Caco-2 (cell line): Measurements from ENCODE around the gene CHD1L. TPM values are rescaled to one million over a fixed set of nuclear protein-coding genes. Genes with fewer than 3 reads are reported as not detected.
"Not testable (repeated sequence)": the region's sequence is repeated elsewhere in the genome, so short reads cannot be mapped to it uniquely, and the experiment has no call there.

Experiments
- Bru-seq: library from RNA; stranded (reverse); fragments of 400-500 nt; gene quantifications from one replicate; lab custom pipeline; 2021; lab: Mats Ljungman, UMichigan
- BruChase-seq, 2 experiments: library from RNA; stranded (reverse); fragments of 400-500 nt; gene quantifications; one replicate each; lab custom pipeline; 2021; lab: Mats Ljungman, UMichigan
- BruUV-seq: library from RNA; stranded (reverse); fragments of 400-500 nt; replicated peaks from 2 replicates; lab custom pipeline; 2021; lab: Mats Ljungman, UMichigan
- CTCF ChIA-PET: fragments of 300-600 bp; sonication (Branson Sonifier 250); formaldehyde crosslinking; loops from one replicate; lab custom pipeline; 2022; ENCODE audit warnings: antibody characterized with exemption; lab: Charles Lee
- POLR2A ChIA-PET: fragments of 300-600 bp; sonication (Branson Sonifier 250); formaldehyde crosslinking; loops from one replicate; lab custom pipeline; 2022; ENCODE audit warnings: antibody characterized with exemption; lab: Charles Lee
- DNase-seq, 2 experiments: peaks; one replicate each; pipeline versions ENCODE4 v3.0.0 to v3.0.0-alpha.2; 2020 to 2022
- H3K27me3 ChIP-seq: replicated peaks from 2 replicates; pipeline ENCODE4 v1.6.0; 2011; ENCODE audit warnings: low read length; ENCODE audit not compliant: control insufficient read depth, insufficient read depth
- H3K36me3 ChIP-seq: 2 replicates; pipeline ENCODE4 v1.5.1; 2011; ENCODE audit warnings: low read length; ENCODE audit not compliant: control insufficient read depth, insufficient read depth
- H3K4me1 ChIP-seq: fragments of 250-450 bp; sonication (Bioruptor Pico); 2 replicates; pipeline ENCODE4 v1.5.1; 2020; ENCODE audit warnings: mild to moderate bottlenecking
- H3K4me3 ChIP-seq: 2 replicates; pipeline ENCODE4 v1.5.1; 2011; ENCODE audit warnings: low read depth, mild to moderate bottlenecking, control low read depth, low read length
- H3K9me3 ChIP-seq: fragments of 250-450 bp; sonication (Bioruptor Pico); 2 replicates; pipeline ENCODE4 v1.5.1; 2020; ENCODE audit warnings: mild to moderate bottlenecking, moderate library complexity
- H3K27ac Mint-ChIP-seq: one replicate; pipeline ENCODE4 v1.8.0; 2022; ENCODE audit warnings: mixed read lengths; ENCODE audit not compliant: unreplicated experiment
- H3K27me3 Mint-ChIP-seq: one replicate; pipeline ENCODE4 v1.8.0; 2022; ENCODE audit warnings: mixed read lengths; ENCODE audit not compliant: insufficient read depth, unreplicated experiment
- H3K36me3 Mint-ChIP-seq: one replicate; pipeline ENCODE4 v1.8.0; 2022; ENCODE audit warnings: mild to moderate bottlenecking, mixed read lengths; ENCODE audit not compliant: insufficient read depth, unreplicated experiment
- H3K4me1 Mint-ChIP-seq: one replicate; pipeline ENCODE4 v1.8.0; 2022; ENCODE audit warnings: low read depth, mixed read lengths; ENCODE audit not compliant: unreplicated experiment
- H3K4me3 Mint-ChIP-seq: one replicate; pipeline ENCODE4 v1.8.0; 2022; ENCODE audit warnings: mild to moderate bottlenecking, moderate library complexity, mixed read lengths; ENCODE audit not compliant: unreplicated experiment
- H3K9me3 Mint-ChIP-seq: one replicate; pipeline ENCODE4 v1.8.0; 2022; ENCODE audit warnings: mixed read lengths; ENCODE audit not compliant: unreplicated experiment
- intact Hi-C: fragments of 100-400 bp; cut with micrococcal nuclease; formaldehyde crosslinking; loops from one replicate; pipeline ENCODE4 v1.10.0; 2022; ENCODE audit not compliant: unreplicated experiment
- long read RNA-seq: library from polyadenylated mRNA; stranded (forward); transcript quantifications from one replicate; pipeline ENCODE4 v2.0.0, GENCODE V29; 2022
- total RNA-seq: library from RNA; stranded (reverse); gene quantifications from 2 replicates; pipeline ENCODE4 v1.2.3, GENCODE V29; 2022
- TF ChIP-seq, protein P1 (sequence below), 2 experiments: fragments of 200-600 bp in 1 of 2; IDR thresholded peaks; 1 replicate in 1 of 2; 2 replicates in 1 of 2; pipeline versions ENCODE4 v1.5.1 to v1.8.0; 2011 to 2022; ENCODE audit warnings: antibody characterized with exemption in 1 of 2, control low read depth in 1 of 2, inconsistent platforms in 1 of 2, low read depth in 1 of 2, low read length in 1 of 2, mild to moderate bottlenecking in 1 of 2, moderate library complexity in 1 of 2; ENCODE audit not compliant: insufficient read depth in 1 of 2, severe bottlenecking in 1 of 2, unreplicated experiment in 1 of 2

Gene CHD1L
- total RNA-seq: 55.4 and 56.2 TPM in 2 replicates
- Bru-seq, nascent RNA: percentile 89 among the genes with signal in this experiment
- percentile 91 among the genes with signal in this experiment for BruChase-seq, experiment 1, labeled RNA remaining after a 2-hour chase
- percentile 82 among the genes with signal in this experiment for BruChase-seq, experiment 2, labeled RNA remaining after a 6-hour chase
- long read RNA-seq, transcript CHD1L-202 (23 exons, 2,967 nt): major isoform, 68 of 134 reads
- long read RNA-seq, partial matches to known transcripts: 8 of 134 reads
- long read RNA-seq, other reads (novel, unspliced or antisense): 52 of 134 reads

DNA sequence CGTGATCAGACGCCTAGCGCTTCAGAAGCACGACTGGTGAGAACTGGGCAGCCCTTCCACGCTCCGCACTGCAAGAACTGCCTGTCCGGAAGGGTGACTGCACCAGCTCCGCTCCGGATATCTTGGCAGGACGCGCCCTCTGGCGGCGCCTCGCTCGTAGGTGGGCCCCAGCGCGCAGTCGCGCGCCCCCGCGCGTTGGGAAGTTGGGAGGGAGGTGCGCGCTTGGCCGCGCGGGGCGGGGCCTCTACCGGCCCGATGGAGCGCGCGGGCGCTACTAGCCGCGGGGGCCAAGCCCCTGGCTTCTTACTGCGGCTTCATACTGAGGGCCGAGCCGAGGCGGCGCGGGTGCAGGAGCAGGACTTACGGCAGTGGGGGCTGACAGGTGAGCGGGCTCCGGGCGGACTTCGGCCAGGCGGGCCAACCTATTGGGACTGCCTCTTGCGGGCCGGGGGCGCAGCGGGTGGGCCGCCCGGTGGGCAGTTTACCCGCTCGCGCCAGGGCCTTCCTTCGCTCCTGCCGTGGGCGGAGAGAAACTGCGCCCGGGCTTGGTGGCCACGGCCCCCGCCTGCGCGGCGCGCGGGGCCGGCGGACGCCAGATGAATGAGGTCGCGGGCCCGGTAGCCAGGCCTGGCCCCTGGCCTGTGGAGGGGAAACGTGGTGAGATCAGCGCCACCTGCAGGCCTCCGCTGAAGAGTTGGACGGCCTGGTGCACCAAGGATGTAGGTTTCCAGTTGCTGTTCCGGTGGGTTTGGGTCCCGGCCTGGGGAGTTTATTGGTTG lies at the start of gene CHD1L:
CHD1L (plus strand) TSS at position 236 of the 779 bp plus-strand sequence; CDS start at position 256, 20 bp downstream.
- Mint-ChIP-seq H3K27ac (peak within 1 kb of the TSS; percentile 84), H3K9me3 (no peaks in the 10 kb centered on the region), H3K36me3 (peaks cover 6% of the 10 kb centered on the region), H3K27me3 (no peaks in the 10 kb centered on the region), H3K4me1 (peaks cover 49% of the 10 kb centered on the region), H3K4me3 (peak within 1 kb of the TSS; percentile 67)
- TF ChIP-seq, protein P1, sequence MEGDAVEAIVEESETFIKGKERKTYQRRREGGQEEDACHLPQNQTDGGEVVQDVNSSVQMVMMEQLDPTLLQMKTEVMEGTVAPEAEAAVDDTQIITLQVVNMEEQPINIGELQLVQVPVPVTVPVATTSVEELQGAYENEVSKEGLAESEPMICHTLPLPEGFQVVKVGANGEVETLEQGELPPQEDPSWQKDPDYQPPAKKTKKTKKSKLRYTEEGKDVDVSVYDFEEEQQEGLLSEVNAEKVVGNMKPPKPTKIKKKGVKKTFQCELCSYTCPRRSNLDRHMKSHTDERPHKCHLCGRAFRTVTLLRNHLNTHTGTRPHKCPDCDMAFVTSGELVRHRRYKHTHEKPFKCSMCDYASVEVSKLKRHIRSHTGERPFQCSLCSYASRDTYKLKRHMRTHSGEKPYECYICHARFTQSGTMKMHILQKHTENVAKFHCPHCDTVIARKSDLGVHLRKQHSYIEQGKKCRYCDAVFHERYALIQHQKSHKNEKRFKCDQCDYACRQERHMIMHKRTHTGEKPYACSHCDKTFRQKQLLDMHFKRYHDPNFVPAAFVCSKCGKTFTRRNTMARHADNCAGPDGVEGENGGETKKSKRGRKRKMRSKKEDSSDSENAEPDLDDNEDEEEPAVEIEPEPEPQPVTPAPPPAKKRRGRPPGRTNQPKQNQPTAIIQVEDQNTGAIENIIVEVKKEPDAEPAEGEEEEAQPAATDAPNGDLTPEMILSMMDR (IDR thresholded peaks at IDR 0.05; ENCODE audit: insufficient read depth in 1 of 2, low read depth in 1 of 2, low read length in 1 of 2, severe bottlenecking in 1 of 2, unreplicated experiment in 1 of 2): peak; percentile 93 to 98
- Histone ChIP-seq H3K4me1 (peaks cover 40% of the 10 kb centered on the region), H3K27me3 (no peaks in the 10 kb centered on the region), H3K36me3 (no peaks in the 10 kb centered on the region), H3K9me3 (no peaks in the 10 kb centered on the region), H3K4me3 (peak within 1 kb of the TSS; percentile 94)
- intact Hi-C loops: no loop called here
- BruUV-seq: no TSS peak
- POLR2A ChIA-PET: interaction anchor here (0.7 to 3.1 kb wide), 3 partner anchors 31 to 158 kb away, joined by 4 to 21 read pairs (median 10); no protein-coding TSS in a partner anchor
- CTCF ChIA-PET: interaction anchor here (0.5 to 2.0 kb wide), 16 partner anchors 10 to 242 kb away, joined by 3 to 29 read pairs (median 4); partner anchors contain the start of genes FMO5 and PRKAB2
- peak; percentile 94 to 96 for DNase-seq

- CTCF ChIA-PET: not testable (repeated sequence)
These were observed 45.2 kb upstream of the CHD1L start for GRCh38 chr1:147197324-147197723.

GRCh38 chr1:147201276-147201675 lies 41.2 kb upstream of the CHD1L start:
- TF ChIP-seq, protein P1 (IDR thresholded peaks at IDR 0.05; ENCODE audit: insufficient read depth in 1 of 2, low read depth in 1 of 2, low read length in 1 of 2, severe bottlenecking in 1 of 2, unreplicated experiment in 1 of 2): no peak
- H3K36me3 ChIP-seq: no peaks in the 10 kb centered on the region
- BruUV-seq: no TSS peak
- no peaks in the 10 kb centered on the region for H3K4me1 Mint-ChIP-seq
- no peaks in the 10 kb centered on the region for H3K27me3 ChIP-seq
- no peaks in the 10 kb centered on the region for H3K36me3 Mint-ChIP-seq
- intact Hi-C loops: no loop called here
- H3K4me3 ChIP-seq: no peak overlapping the region
- ChIA-PET CTCF (interaction anchor here (0.9 kb wide), 1 partner anchor 41 kb away, joined by 3 read pairs; the partner anchor contains the start of gene CHD1L), POLR2A (no interaction called here)
- H3K9me3 Mint-ChIP-seq: no peaks in the 10 kb centered on the region
- H3K27ac Mint-ChIP-seq: no peak overlapping the region
- no peak overlapping the region for H3K4me3 Mint-ChIP-seq
- no peak for DNase-seq
- no peaks in the 10 kb centered on the region for H3K27me3 Mint-ChIP-seq
- no peaks in the 10 kb centered on the region for H3K4me1 ChIP-seq
- no peaks in the 10 kb centered on the region for H3K9me3 ChIP-seq

More at GRCh38 chr1:147197324-147197723, 45.2 kb upstream of the CHD1L start:
- H3K36me3 ChIP-seq, H3K36me3 Mint-ChIP-seq, BruUV-seq, H3K9me3 ChIP-seq, H3K4me3 ChIP-seq, H3K4me3 Mint-ChIP-seq, H3K27ac Mint-ChIP-seq, DNase-seq, H3K27me3 Mint-ChIP-seq, POLR2A ChIA-PET, H3K27me3 ChIP-seq, H3K4me1 Mint-ChIP-seq, intact Hi-C loops, H3K4me1 ChIP-seq, H3K9me3 Mint-ChIP-seq: not testable (repeated sequence)
